Measurements from ENCODE around the gene THBS2.

Gene THBS2

GRCh38 chr6:169250660-169251059 lies 3.0 kb downstream of the THBS2 start:
- TF ChIP-seq SIN3A (IDR thresholded peaks at IDR 0.05; ENCODE audit: borderline replicate concordance, insufficient read depth, low read length) (no peak), TAF1 (IDR thresholded peaks at IDR 0.05; ENCODE audit: borderline replicate concordance, insufficient read depth, low read length) (no peak), POLR2AphosphoS5 (IDR thresholded peaks at IDR 0.05; ENCODE audit: low read depth, low read length) (no peak), FOXP2 (optimal IDR thresholded peaks at IDR 0.05; ENCODE audit: borderline replicate concordance, extremely low read depth, extremely low read length, insufficient read depth) (no peak)
- TF ChIP-seq, protein P1, sequence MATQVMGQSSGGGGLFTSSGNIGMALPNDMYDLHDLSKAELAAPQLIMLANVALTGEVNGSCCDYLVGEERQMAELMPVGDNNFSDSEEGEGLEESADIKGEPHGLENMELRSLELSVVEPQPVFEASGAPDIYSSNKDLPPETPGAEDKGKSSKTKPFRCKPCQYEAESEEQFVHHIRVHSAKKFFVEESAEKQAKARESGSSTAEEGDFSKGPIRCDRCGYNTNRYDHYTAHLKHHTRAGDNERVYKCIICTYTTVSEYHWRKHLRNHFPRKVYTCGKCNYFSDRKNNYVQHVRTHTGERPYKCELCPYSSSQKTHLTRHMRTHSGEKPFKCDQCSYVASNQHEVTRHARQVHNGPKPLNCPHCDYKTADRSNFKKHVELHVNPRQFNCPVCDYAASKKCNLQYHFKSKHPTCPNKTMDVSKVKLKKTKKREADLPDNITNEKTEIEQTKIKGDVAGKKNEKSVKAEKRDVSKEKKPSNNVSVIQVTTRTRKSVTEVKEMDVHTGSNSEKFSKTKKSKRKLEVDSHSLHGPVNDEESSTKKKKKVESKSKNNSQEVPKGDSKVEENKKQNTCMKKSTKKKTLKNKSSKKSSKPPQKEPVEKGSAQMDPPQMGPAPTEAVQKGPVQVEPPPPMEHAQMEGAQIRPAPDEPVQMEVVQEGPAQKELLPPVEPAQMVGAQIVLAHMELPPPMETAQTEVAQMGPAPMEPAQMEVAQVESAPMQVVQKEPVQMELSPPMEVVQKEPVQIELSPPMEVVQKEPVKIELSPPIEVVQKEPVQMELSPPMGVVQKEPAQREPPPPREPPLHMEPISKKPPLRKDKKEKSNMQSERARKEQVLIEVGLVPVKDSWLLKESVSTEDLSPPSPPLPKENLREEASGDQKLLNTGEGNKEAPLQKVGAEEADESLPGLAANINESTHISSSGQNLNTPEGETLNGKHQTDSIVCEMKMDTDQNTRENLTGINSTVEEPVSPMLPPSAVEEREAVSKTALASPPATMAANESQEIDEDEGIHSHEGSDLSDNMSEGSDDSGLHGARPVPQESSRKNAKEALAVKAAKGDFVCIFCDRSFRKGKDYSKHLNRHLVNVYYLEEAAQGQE (IDR thresholded peaks at IDR 0.05; ENCODE audit: insufficient read depth in 1 of 2, low read depth in 2 of 2, low read length in 2 of 2) = no peak

- TF ChIP-seq TAF1 (IDR thresholded peaks at IDR 0.05; ENCODE audit: borderline replicate concordance, insufficient read depth, low read length) = no peak
- no peak for TF ChIP-seq POLR2AphosphoS5 (IDR thresholded peaks at IDR 0.05; ENCODE audit: low read depth, low read length)
- TF ChIP-seq SIN3A (IDR thresholded peaks at IDR 0.05; ENCODE audit: borderline replicate concordance, insufficient read depth, low read length) = no peak
- TF ChIP-seq, protein P1 (IDR thresholded peaks at IDR 0.05; ENCODE audit: insufficient read depth in 1 of 2, low read depth in 2 of 2, low read length in 2 of 2) = no peak
Measured at GRCh38 chr6:169249057-169249456, 4.6 kb downstream of the THBS2 start.

DNA sequence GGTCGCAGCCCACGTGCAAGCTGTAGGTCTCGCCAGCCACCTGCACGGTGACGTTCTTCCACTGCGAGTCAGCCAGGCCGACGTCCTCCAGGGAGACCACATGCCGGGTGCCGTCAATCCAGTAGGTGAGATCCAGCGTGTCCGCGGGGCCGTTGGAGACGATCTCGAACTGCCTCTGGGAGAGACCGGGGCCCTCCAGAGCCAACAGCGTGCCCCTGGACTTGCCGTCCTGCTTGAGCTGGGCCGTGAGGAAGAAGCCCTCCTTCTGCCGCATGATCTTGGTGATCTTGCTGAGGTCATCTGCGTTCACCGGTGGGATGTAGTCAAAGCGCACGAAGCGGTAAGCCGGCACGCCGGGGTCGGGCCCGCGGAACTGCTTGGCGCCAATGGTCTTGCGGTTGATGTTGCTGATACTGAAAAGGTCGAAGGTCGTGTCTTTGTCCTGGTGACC lies 5.1 kb downstream of the THBS2 start:
- no peak for TF ChIP-seq SIN3A (IDR thresholded peaks at IDR 0.05; ENCODE audit: borderline replicate concordance, insufficient read depth, low read length)
- TF ChIP-seq TAF1 (IDR thresholded peaks at IDR 0.05; ENCODE audit: borderline replicate concordance, insufficient read depth, low read length) = no peak
- TF ChIP-seq, protein P1 (IDR thresholded peaks at IDR 0.05; ENCODE audit: insufficient read depth in 1 of 2, low read depth in 2 of 2, low read length in 2 of 2) = no peak
- no peak for TF ChIP-seq POLR2AphosphoS5 (IDR thresholded peaks at IDR 0.05; ENCODE audit: low read depth, low read length)
- no peak for TF ChIP-seq FOXP2 (optimal IDR thresholded peaks at IDR 0.05; ENCODE audit: borderline replicate concordance, extremely low read depth, extremely low read length, insufficient read depth)

GRCh38 chr6:169247991-169248390 lies 5.7 kb downstream of the THBS2 start:
- TF ChIP-seq TAF1 (IDR thresholded peaks at IDR 0.05; ENCODE audit: borderline replicate concordance, insufficient read depth, low read length) = no peak
- no peak for TF ChIP-seq FOXP2 (optimal IDR thresholded peaks at IDR 0.05; ENCODE audit: borderline replicate concordance, extremely low read depth, extremely low read length, insufficient read depth)
- TF ChIP-seq SIN3A (IDR thresholded peaks at IDR 0.05; ENCODE audit: borderline replicate concordance, insufficient read depth, low read length) = no peak
- TF ChIP-seq, protein P1 (IDR thresholded peaks at IDR 0.05; ENCODE audit: insufficient read depth in 1 of 2, low read depth in 2 of 2, low read length in 2 of 2) = no peak
- TF ChIP-seq POLR2AphosphoS5 (IDR thresholded peaks at IDR 0.05; ENCODE audit: low read depth, low read length) = no peak

DNA sequence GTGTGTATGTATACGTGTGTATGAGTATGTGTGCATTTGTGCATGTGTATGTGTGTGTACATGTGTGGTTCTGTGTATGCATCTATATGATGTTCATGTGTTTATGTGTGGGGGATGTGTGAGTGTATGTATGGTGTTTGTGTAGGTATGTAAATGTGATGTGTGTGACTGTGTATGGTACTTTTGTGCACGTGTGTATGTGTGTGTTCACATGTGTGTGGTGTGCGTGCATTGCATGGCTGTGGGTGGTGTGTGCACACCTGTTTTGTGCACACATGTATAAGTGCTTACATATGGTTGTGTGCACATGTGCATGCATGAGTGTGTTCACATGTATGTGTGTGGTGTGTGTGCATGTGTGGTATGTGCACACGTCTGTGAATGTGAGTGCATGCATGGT lies 6.2 kb downstream of the THBS2 start:
- TF ChIP-seq TAF1 (IDR thresholded peaks at IDR 0.05; ENCODE audit: borderline replicate concordance, insufficient read depth, low read length) = no peak
- no peak for TF ChIP-seq POLR2AphosphoS5 (IDR thresholded peaks at IDR 0.05; ENCODE audit: low read depth, low read length)
- TF ChIP-seq SIN3A (IDR thresholded peaks at IDR 0.05; ENCODE audit: borderline replicate concordance, insufficient read depth, low read length) = no peak
- TF ChIP-seq, protein P1 (IDR thresholded peaks at IDR 0.05; ENCODE audit: insufficient read depth in 1 of 2, low read depth in 2 of 2, low read length in 2 of 2) = no peak
- TF ChIP-seq FOXP2 (optimal IDR thresholded peaks at IDR 0.05; ENCODE audit: borderline replicate concordance, extremely low read depth, extremely low read length, insufficient read depth) = no peak
